GM18499 (cell line): ENCODE data around the gene ZNF410.

Experiments
- ATAC-seq: cut with Tn5 transposase; IDR thresholded peaks from one replicate; pipeline ENCODE4 v1.9.1; 2021; ENCODE audit warnings: moderate number of reproducible peaks; ENCODE audit not compliant: insufficient read depth, unreplicated experiment

Gene ZNF410

DNA sequence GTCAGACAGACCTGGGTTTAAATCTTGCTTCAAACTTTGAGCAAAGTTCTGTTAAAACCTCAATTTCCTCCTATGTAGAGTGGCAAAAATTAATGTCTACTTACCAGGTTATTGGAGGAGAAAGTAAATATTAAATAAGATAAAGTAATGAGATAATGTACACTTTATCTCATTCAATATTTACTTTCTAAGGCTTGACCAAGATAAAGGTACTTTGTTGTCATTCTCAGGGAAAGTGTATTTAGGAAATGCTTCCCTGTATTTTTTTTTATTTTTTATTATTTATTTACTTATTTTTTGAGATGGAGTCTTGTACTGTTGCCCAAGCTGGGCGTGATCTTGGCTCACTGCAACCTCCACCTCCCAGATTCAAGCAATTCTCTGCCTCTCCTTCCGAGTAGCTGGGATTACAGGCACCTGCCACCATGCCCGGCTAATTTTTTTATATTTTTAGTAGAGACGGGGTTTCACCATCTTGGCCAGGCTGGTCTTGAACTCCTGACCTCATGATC is 58.6 kb downstream of the ZNF410 start:
- ATAC-seq = no peak

DNA sequence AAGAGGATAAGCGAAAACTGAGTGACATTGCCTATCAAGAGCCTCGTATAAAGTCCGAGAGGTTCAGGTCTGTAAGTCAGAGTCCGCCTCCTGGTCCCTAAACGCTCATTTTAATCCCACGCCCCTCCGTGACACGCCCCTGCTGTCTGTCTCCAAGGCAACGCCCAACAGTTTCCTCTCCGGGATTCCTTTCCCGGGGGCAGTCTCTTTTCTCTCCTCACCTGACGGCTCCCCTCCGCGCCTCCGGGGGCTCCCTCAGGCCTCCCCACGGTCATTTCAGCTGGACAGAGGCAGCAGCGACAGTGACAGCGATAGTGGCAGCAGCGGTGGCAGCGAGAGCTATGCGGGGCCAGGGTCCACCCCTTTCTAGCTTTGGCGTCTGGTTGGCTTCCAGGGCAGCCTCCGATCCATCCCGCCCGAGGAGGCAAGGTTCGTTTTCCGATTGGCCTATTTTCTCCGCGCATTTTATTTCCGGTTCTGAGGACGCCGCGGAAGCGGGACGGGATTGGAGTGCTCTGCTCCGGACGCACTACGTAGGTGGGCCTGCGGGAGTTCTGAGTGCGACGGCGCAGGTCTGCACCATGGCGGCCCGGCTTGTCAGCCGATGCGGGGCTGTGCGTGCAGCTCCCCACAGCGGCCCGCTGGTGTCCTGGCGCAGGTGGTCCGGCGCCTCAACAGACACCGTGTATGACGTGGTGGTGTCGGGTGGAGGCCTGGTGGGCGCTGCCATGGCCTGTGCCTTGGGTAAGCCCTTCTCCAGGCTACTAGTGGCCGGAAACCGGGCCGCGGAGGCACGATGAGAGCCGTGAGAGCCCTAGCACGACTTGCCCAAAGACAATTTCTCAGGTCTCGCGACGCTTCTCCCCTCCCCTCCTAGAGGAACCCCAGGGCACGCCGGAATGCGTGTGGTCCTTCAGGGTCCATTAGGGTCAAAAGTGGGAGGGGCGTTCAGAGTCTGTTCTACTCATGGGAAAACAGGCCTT is 63.4 kb downstream of the ZNF410 start, which contains the start of the genes COQ6 and FAM161B:
COQ6 (plus strand) TSS at position 551 of the 983 bp plus-strand sequence; CDS start at position 582, 31 bp downstream.
FAM161B (minus strand) TSS at position 343 of the 983 bp plus-strand sequence; CDS start at position 275, 68 bp downstream.
- ATAC-seq = peak; percentile 75

DNA sequence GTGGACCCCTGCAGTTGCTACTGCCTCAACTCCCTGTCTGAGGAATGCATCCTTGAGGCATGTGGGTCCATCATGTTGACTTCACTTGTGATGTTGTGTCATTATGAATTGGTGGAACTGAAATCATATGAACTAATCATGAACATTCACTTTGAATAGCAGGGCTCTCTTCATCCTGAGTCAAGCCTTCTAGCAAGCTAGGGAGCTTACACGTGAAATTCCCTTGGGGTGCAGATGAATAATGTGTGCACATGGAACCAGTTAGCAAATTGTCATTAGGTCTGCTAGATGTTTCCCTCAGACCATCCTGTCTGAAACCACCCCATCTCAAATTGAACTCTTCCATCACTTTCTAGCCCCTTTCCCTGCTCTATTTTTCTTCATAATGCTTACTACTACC is 67.1 kb downstream of the ZNF410 start:
- ATAC-seq = no peak

DNA sequence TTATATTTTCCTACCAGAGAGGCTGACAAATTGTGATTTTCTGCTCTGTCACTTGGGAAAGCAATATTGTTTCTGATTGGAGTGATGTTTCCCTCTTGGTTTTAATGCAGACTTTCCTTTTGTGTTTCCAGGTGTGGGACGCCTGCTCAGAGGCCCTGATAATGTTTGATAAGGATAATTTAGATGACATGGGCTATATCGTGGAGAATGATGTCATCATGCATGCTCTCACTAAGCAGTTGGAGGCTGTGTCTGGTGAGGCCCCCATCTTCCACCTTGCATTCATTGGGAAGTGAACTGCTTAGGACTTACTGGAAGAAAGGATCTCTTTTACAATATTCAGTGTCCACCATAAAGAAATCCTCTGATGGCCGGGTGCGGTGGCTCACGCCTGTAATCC is 69.0 kb downstream of the ZNF410 start:
- no peak for ATAC-seq

- no peak for ATAC-seq
Measured at GRCh38 chr14:73958591-73958990, 71.9 kb downstream of the ZNF410 start.

DNA sequence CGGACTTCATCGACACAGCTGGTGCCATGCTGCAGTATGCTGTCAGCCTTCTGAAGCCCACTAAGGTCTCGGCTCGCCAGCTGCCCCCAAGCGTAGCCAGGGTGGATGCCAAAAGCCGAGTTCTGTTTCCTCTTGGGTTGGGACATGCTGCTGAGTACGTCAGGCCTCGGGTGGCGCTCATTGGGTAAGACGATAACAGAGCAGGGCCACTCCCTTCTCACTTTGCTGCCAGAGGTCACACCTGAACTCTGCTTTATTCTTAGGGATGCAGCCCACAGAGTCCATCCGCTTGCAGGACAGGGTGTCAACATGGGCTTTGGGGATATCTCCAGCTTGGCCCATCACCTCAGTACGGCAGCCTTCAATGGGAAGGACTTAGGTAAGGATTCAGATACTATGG is 74.5 kb downstream of the ZNF410 start:
- ATAC-seq = no peak

DNA sequence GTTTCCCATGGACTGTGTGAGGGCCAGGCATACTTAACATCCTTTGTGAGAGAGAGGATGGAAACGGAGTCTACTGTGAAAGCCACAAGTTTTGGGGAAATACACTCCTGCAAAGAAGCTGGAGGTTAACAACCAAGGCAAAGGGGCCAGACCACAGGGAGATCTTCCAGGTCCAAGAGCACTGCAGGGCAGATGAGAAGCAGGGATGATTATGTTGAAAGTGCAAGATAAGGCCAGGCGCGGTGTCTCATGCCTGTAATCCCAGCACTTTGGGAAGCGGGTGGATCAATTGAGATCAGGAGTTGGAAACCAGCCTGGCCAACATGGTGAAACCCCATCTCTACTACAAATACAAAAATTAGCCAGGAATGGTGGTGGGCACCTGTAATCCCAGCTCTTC is 78.6 kb downstream of the ZNF410 start:
- no peak for ATAC-seq

- no peak for ATAC-seq
Measured at GRCh38 chr14:73968885-73969284, 82.2 kb downstream of the ZNF410 start.

DNA sequence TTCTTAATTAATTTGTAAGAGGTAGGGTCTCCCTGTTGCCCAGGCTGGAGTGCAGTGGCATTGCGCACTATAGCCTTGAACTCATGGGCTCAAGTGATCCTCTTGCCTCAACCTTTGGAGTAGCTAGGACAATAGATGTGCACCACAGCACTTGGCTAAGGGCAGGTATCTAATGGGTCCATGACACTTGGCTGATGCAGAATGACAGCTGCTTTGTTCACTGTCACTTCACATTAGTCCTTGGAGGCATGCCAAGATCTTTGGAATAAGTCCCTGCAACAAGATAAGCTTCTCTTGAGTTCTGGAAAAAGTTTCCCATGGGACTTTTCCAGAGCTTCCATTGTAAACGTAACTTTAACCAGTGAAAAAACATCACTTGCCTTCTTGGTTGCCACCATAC is 86.8 kb downstream of the ZNF410 start:
- no peak for ATAC-seq

- no peak for ATAC-seq
Measured at GRCh38 chr14:73976125-73976524, 89.5 kb downstream of the ZNF410 start.

- ATAC-seq = no peak
Measured at GRCh38 chr14:73977896-73978295, 91.2 kb downstream of the ZNF410 start.
